ENCODE measurements around the gene SLC35E2B. TPM values are rescaled to one million over a fixed set of nuclear protein-coding genes. Genes with fewer than 3 reads are reported as not detected.
A peak's percentile ranks its signal among the peaks of the same experiment; 100 is the strongest.
"Not testable (repeated sequence)": the region's sequence is repeated elsewhere in the genome, so short reads cannot be mapped to it uniquely, and the experiment has no call there.

The SLC35E2B gene
- total and polyA plus RNA-seq, 2 of the 8 experiments (the other 6 are each of a cell fraction or from before 2014, with no cell fraction given): 25.9 to 46.7 TPM

- H3K9me3 ChIP-seq (ENCODE audit: insufficient read depth in 2 of 2, low read depth in 1 of 2, low read length in 1 of 2); H2BK5ac ChIP-seq (ENCODE audit: low read depth, low read length); H2BK20ac ChIP-seq (ENCODE audit: low read length); H2AFZ ChIP-seq (ENCODE audit: low read length); H2AK5ac ChIP-seq (ENCODE audit: low read depth, low read length); H2BK15ac ChIP-seq (ENCODE audit: low read length); H4K5ac ChIP-seq (ENCODE audit: insufficient read length, low read depth, low read length); H3K56ac ChIP-seq (replicated peaks; ENCODE audit: insufficient read length, low read depth, low read length); H3K79me1 ChIP-seq (ENCODE audit: low read depth, low read length); H4K91ac ChIP-seq (replicated peaks; ENCODE audit: insufficient read length, low read length); H2BK12ac ChIP-seq (ENCODE audit: low read depth, low read length); H3K27me3 ChIP-seq (replicated peaks in 1 of 4; ENCODE audit: control insufficient read depth in 3 of 4, extremely low read depth in 1 of 4, insufficient read depth in 3 of 4, low read length in 3 of 4); H3K23me2 ChIP-seq (ENCODE audit: low read depth, low read length); FAIRE-seq; H3K4ac ChIP-seq (replicated peaks; ENCODE audit: insufficient read length, low read depth, low read length); H3K23ac ChIP-seq (ENCODE audit: insufficient read length); H3K14ac ChIP-seq (ENCODE audit: insufficient read length); H2BK120ac ChIP-seq (replicated peaks; ENCODE audit: low read depth, low read length); H3K4me1 ChIP-seq (replicated peaks in 1 of 4; ENCODE audit: control insufficient read depth in 3 of 4, insufficient read depth in 4 of 4, low read length in 3 of 4); H4K20me1 ChIP-seq (replicated peaks in 1 of 2; ENCODE audit: control insufficient read depth in 1 of 2, insufficient read depth in 2 of 2, low read length in 2 of 2); H3K18ac ChIP-seq (ENCODE audit: extremely low read depth, low read length); H3K79me2 ChIP-seq (ENCODE audit: control insufficient read depth in 1 of 2, insufficient read depth in 2 of 2, low read length in 2 of 2): not testable (repeated sequence)
- 3% methylated on average over 45 of the region's 78 CpGs; no CpG with 5 or more reads in 1 of the 2 experiments for WGBS, 2 experiments (ENCODE audit: extremely low coverage in 1 of 2, insufficient coverage in 1 of 2, insufficient read length in 1 of 2, insufficient replicate concordance in 2 of 2, low coverage in 1 of 2, low lambda C conversion rate in 2 of 2, missing lambda C conversion rate in 1 of 2)
- Histone ChIP-seq H3K4me2 (ENCODE audit: insufficient read depth in 1 of 2, low read depth in 2 of 2, low read length in 2 of 2) (peak within 1 kb of the TSS; percentile 33 to 66; a peak in 3 of 4 replicates), H3K9ac (replicated peaks in 1 of 4; ENCODE audit: extremely low read depth in 1 of 4, low read depth in 3 of 4, low read length in 3 of 4) (peak within 1 kb of the TSS; percentile 26 to 66 (median 52); a peak in 6 of 7 replicates), H3K27ac (ENCODE audit: low read depth, low read length) (peak within 1 kb of the TSS; percentile 72; the same call in 1 of the 2 replicates), H4K8ac (ENCODE audit: extremely low read depth, insufficient read depth, low read length) (peak within 1 kb of the TSS; percentile 93; the same call in 1 of the 2 replicates), H3K4me3 (ENCODE audit: extremely low read depth in 1 of 4, insufficient read depth in 2 of 4, low read depth in 3 of 4, low read length in 4 of 4) (peak within 1 kb of the TSS; percentile 41 to 73 (median 63)), H3K36me3 (ENCODE audit: control insufficient read depth in 2 of 4, insufficient read depth in 4 of 4, low read length in 3 of 4) (peaks cover 0 to 14% (median 10%) of the 10 kb centered on the region in 4 experiments; a peak in 7 of 8 replicates)
- ChIA-PET CTCF (ENCODE audit: partially characterized antibody) (interaction anchor here (1.3 kb wide), 1 partner anchor 45 kb away, joined by 3 read pairs; no protein-coding TSS in a partner anchor), POLR2A (ENCODE audit: partially characterized antibody) (interaction anchor here (0.5 to 1.3 kb wide), 3 partner anchors 47 to 325 kb away, joined by 3 to 6 read pairs (median 4); no protein-coding TSS in a partner anchor)
- DNase-seq (ENCODE audit: low read depth in 1 of 2, low spot score in 2 of 2): peak; percentile 88 to 94
- TF ChIP-seq SP1 (IDR thresholded peaks at IDR 0.05; ENCODE audit: low read depth, low read length) (peak; percentile 45; the same call in 1 of the 2 replicates), SIN3A (conservative IDR thresholded peaks at IDR 0.05 in 1 of 2, IDR thresholded peaks at IDR 0.05 in 1 of 2; ENCODE audit: low read depth in 1 of 2, low read length in 2 of 2) (peak in 1 of 2 experiments; percentile 52; a peak in 1 of 4 replicates), POLR2AphosphoS5 (IDR thresholded peaks at IDR 0.05; ENCODE audit: low read depth, low read length) (peak; percentile 39; the same call in 1 of the 2 replicates), BRCA1 (IDR thresholded peaks at IDR 0.05; ENCODE audit: low read depth, low read length) (0 out of 2 replicates have a peak, but pooled peaks have one; percentile 3), GABPA (IDR thresholded peaks at IDR 0.05; ENCODE audit: borderline replicate concordance, insufficient read depth, low read length) (peak; percentile 70; the same call in 1 of the 2 replicates), CREB1 (IDR thresholded peaks at IDR 0.05) (peak; percentile 97), TAF7 (optimal IDR thresholded peaks at IDR 0.05; ENCODE audit: borderline replicate concordance, low read depth, low read length) (peak; percentile 80), ATF3 (IDR thresholded peaks at IDR 0.05; ENCODE audit: insufficient read depth, low read depth, low read length) (peak; percentile 87)
- TF ChIP-seq, protein P1, sequence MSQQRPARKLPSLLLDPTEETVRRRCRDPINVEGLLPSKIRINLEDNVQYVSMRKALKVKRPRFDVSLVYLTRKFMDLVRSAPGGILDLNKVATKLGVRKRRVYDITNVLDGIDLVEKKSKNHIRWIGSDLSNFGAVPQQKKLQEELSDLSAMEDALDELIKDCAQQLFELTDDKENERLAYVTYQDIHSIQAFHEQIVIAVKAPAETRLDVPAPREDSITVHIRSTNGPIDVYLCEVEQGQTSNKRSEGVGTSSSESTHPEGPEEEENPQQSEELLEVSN (IDR thresholded peaks at IDR 0.05): 0 out of 2 replicates have a peak, but pooled peaks have one; percentile 23
Observed at GRCh38 chr1:1724035-1724864, 31.7 kb upstream of the SLC35E2B start, which contains the start of gene CDK11A. Gene CDK11A (minus strand): TSS chr1:1724357. CDS start chr1:1722818, 1,539 bp downstream.

Data from H1 (cell line).